Activated naive CD4-positive, alpha-beta T cell treated with anti-CD3 and anti-CD28 coated beads, Interleukin-2, amount 50 U/mL, for 16 hours (primary cell): Measurements from ENCODE around the gene SMARCA5.
"Not testable (repeated sequence)": the region's sequence is repeated elsewhere in the genome, so short reads cannot be mapped to it uniquely, and the experiment has no call there.

Experiments
- DNase-seq: peaks from one replicate; pipeline ENCODE4 v3.0.0-alpha.2; 2020

SMARCA5 gene

GRCh38 chr4:143513314-143514168, at the start of gene SMARCA5:
TSS of gene SMARCA5 (plus strand) at chr4:143513702. CDS start at chr4:143513925, 223 bp downstream.
- peak; percentile 93 for DNase-seq

GRCh38 chr4:143473334-143474126, 40.0 kb upstream of the SMARCA5 start:
- DNase-seq: no peak

- DNase-seq: no peak
These were observed 36.0 kb upstream of the SMARCA5 start for GRCh38 chr4:143477487-143477886.

- no peak for DNase-seq
These were observed 32.1 kb upstream of the SMARCA5 start for GRCh38 chr4:143481361-143481760.

GRCh38 chr4:143482840-143483239, 30.7 kb upstream of the SMARCA5 start:
- DNase-seq: no peak

- no peak for DNase-seq
These were observed 27.2 kb upstream of the SMARCA5 start for GRCh38 chr4:143486314-143486713.

GRCh38 chr4:143488687-143489086, 24.8 kb upstream of the SMARCA5 start:
- no peak for DNase-seq

- DNase-seq: no peak
These were observed 24.4 kb upstream of the SMARCA5 start for GRCh38 chr4:143489106-143489505.

- DNase-seq: no peak
These were observed 15.5 kb upstream of the SMARCA5 start for GRCh38 chr4:143498021-143498420.

- no peak for DNase-seq
These were observed 11.3 kb upstream of the SMARCA5 start for GRCh38 chr4:143502231-143502630.

GRCh38 chr4:143506031-143506430, 7.5 kb upstream of the SMARCA5 start:
- no peak for DNase-seq

- no peak for DNase-seq
These were observed 1.6 kb upstream of the SMARCA5 start for GRCh38 chr4:143511906-143512305.

GRCh38 chr4:143512978-143513313, 556 bp upstream of the SMARCA5 start:
- no peak for DNase-seq

- DNase-seq: no peak
These were observed 630 bp downstream of the SMARCA5 start for GRCh38 chr4:143514169-143514495.

- DNase-seq: peak; percentile 10
These were observed 995 bp downstream of the SMARCA5 start for GRCh38 chr4:143514497-143514896.

GRCh38 chr4:143514901-143515300, 1.4 kb downstream of the SMARCA5 start:
- DNase-seq: no peak

GRCh38 chr4:143515905-143516304, 2.4 kb downstream of the SMARCA5 start:
- DNase-seq: no peak

- no peak for DNase-seq
These were observed 4.3 kb downstream of the SMARCA5 start for GRCh38 chr4:143517764-143518163.

GRCh38 chr4:143524211-143524610, 10.7 kb downstream of the SMARCA5 start:
- no peak for DNase-seq

GRCh38 chr4:143528046-143528445, 14.5 kb downstream of the SMARCA5 start:
- not testable (repeated sequence) for DNase-seq

- no peak for DNase-seq
These were observed 17.9 kb downstream of the SMARCA5 start for GRCh38 chr4:143531380-143531779.

GRCh38 chr4:143531788-143532491, 18.4 kb downstream of the SMARCA5 start:
- no peak for DNase-seq

GRCh38 chr4:143538979-143539669, 25.6 kb downstream of the SMARCA5 start:
- no peak for DNase-seq
